Measurements from ENCODE around the gene COL20A1.

The COL20A1 gene

DNA sequence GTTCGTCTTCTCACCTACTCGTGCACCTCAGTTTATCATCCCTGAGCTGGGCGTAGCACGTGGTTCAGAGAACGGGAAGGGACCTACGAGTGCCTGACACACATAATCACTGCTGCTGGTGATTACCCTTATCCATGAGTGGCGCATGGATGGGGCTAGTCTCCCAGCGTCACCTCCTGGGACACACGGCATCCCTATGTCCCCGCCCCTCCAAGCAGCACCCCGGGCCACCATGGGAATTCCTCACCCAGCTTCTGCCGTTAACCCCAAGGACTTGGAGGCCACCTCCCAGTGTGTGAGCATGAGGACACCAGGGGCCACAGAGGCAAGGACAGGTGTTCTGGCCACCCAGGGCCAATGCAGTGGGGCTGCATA, 58.3 kb downstream of the COL20A1 start:
- DNase-seq = no peak

DNA sequence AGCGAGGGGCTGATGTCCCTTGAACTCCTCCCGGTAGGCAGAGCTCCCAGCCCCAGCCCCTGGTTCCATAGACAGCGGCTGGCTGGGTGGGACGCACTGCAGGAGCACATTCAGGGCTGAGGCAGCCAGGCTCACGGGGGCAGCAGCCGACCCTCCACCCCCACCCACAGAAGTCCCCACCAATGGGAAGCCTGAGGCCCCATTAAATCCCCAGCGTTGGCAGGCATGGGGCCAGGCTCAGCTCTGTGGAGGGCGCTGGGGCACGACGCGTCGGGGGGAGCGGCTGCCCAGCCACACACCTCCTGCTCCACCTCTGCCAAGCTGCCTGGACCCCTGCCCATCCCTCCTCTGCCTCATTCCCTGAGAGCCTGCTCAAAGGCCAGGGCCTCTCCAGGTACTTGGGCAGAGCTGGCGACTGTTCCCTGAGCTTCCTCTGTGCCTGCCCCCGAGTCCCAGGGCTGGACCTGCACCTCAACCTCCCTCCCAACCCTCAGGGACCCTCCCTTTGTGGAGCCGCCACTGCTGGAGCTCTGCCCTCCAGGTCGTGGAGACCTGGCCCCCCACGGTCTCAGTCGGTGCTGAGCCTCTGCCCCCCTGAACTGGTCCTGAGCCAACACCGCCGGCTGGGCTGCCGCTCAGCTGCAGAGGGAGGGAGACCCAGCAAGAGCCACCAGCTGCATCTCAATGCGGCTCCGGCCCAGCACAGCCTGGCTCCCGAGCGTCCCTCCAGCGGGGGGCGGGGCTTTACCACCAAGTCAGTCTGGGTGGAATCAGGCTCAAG, 59.0 kb downstream of the COL20A1 start:
- no peak for DNase-seq

DNA sequence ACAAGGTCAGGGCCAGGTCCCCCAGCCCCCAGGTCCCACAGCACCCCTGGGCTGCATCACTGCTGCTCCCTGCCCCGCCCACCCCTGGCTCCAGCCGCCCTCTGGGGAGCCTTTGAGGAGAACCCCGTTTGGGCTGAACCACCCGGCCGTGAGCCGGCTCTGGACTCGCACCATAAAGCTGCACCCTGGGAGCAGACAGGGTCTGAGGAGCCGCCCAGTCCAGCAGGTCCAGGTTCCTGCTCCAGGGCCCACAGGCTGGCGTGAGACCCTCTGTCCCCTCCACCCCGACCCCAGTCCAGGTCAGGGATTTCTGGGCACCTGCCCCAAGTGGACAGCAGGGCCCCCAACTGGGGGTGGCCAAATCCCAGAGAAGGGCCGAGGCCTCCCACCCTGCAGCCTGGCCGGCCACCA, 59.8 kb downstream of the COL20A1 start:
- no peak for DNase-seq

DNA sequence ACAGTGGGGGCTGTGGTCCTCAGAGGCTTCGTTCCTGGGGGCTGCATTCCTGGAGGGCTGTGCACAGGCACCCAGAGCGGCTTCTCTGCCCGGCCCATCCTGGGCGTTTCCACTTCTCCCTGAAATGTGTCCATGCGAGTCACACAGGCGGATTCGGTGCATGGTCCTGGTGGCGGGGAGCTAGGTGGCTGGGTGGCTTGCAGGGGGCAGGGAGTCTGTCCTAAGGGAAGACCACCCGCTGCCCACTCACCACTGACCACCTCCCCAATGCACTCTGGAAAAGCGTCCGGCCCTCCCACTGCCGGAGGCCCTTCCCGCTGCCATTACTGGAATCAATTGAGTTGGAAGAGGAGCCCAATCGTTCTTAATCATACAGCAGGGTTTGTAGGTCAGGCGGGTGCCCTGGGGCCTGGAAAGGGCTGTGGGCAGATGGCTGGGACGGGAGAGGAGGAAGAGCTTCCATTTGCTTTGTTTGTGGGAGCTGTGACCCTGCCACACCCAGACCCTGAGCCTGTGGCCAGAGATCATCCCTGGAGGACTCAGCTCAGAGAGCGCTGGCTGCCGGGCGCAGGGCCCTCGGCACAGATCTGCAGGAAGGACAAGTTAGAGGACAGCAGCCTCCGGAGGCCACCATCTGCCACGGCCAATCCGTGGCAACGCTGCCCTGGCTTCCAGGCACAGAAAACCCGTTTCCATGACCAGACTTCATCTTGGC, 61.8 kb downstream of the COL20A1 start:
- DNase-seq = no peak

DNA sequence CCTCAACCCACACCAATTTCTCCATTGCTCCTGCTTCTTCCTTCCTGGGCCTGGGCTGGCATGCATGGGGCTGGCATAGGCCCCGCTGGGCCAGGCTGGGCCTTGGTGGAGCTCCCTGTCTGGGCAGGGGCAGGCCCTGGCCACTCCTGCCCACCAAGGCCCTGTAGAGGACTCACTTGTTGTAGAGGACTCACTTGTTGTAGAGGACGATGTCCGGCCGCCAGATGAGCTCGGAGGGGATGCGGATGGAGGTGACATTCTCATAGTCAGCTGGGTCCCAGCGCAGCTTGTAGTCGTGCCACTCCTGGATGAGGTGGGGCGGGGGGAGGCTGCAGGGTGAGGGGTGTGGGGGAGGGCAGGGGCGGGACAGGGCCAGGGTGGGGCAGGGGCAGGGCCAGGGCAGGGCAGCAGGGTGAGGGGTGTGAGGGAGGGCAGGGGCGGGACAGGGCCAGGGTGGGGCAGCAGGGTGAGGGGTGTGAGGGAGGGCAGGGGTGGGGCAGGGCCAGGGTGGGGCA, 62.9 kb downstream of the COL20A1 start:
- DNase-seq = no peak

DNA sequence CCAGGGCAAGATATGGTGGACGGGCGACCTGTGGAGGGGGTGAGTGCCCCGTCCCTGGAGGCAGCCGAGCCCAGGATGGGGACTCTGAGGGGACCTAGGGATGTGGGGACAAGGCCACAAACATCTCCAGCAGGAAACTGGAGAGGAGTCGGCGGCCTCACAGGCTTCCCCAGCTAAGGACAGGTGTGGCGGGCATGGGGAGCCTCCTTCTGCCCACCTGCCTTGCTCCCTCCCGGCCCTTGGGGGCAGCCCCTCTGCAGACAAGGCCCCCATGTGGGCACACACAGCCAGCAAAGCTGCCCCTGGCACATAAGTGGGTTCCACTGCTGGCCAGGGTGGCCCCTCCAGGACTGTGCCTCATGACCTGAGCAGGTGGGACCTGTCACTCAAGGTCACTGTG, 63.5 kb downstream of the COL20A1 start:
- DNase-seq = no peak

DNA sequence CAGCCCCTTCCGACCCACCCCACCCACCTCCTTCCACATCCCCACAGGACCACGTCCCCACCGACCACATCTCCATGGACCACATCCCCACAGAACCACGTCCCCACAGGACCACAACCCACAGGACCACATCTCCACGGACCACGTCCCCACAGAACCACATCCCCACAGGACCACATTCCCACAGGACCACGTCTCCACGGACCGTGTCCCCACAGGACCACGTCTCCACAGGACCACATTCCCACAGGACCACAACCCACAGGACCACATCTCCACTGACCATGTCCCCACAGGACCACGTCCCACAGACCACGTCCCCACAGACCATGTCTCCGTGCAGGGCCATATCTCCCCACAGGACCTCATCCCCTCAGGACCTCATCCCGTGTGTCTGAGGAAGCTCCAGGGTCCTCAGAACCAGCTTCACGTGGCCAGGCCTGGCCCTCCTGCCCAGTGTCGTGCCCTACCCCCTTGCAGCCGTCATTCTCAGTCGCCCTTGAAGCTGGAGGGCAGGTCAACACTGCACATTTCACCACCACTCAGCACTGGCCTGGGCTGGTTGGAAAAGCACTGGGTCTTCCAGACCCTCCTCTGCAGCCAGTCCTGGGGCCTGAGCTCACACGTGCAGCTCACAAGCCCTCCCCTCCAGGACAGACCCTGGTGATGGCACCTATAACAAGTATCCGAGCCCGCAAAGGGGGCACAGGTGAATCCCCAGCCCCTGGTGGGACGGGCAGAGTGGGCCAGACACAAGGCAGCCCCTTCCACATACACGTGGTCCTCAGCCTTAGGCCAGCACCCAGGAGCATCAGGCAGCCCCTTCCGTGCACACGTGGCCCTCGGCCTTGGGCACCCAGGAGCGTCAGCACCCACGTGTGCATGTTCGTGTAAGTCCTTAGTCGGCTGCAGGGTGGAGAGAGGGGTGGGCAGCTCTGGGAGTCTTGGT, 64.2 kb downstream of the COL20A1 start:
- DNase-seq = no peak

DNA sequence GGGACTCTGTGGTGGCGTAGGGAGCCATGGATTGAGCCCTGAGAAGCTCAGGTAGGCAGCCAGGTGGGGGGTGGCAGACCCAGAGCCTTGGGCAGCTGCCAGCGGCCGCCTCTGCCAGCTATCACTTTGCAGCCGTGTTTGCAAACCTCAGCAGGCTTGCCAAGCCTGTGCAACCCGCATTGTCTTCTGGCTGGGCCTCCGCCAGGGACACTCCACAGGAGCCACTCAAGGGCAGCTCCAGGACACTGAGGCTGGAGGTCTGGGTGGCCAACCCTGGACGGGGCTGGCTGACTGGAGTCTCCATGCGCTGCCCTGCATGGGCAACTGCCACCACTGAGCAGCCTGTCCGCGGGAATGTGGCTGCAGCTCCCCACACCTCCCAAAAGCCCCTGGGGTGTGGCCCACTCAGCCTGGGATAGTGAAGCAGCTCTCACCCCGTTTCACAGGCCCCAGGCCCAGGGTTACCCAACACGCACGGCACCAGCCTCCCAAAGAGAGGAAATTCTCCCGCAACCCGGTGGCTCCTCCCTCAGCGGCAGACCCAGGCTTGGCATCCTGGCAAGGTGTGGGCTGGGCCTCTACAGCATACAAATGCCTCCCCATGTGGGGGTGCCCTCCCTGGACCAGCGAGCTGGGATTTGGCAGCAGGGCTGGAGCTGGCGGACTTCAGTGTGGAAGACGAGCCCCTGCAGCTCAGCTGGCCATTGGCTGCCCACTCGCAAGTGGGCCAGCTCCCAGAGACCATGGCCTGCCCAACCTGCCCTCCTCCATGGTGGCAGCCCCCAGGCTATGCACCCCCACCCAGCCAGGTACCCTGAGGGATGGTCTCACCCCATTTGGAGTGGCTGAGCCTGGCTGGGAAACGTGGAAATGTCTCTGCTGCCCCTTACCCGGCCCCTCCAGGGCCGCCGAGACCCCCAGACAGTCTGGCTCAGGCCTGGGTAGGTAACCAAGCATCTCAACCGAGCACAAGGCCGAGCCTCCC, 65.2 kb downstream of the COL20A1 start:
- no peak for DNase-seq

DNA sequence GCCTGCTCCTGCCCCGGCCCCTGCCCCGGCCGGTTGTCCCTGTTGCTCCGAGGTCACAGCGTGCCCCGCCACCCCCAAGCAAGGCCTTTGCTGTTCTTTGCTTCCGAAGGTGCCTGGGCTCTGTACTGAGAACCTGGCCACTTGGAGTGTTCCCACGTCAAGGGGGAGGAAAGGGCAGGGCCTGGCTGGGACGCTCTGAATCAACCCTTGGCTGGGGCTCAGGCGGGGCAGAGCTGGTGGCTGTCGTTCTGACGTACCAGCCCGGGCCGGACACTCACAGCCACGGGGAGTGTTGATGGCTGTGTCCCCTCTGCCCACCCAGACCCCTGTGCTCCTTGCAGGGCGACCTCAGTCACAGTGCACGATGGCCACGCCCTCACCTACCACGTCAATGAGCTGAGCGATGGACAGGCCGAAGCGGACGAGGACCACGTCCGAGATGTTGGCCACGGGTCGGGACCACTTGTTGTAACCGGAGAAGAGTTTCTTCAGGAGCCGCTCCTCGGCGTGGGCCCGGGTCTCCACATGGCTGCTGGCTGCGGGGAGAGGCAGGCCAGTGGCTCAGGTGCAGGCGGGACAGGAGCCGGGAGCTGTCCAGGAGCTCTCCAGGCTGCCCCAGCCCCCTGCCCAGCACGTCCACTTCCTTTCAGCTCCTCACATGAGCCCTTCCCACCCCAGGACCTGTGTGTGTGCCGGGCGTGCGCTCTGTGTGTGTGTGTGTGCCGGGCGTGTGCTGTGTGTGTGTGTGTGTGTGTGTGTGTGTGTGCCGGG, 66.4 kb downstream of the COL20A1 start:
- DNase-seq = no peak

DNA sequence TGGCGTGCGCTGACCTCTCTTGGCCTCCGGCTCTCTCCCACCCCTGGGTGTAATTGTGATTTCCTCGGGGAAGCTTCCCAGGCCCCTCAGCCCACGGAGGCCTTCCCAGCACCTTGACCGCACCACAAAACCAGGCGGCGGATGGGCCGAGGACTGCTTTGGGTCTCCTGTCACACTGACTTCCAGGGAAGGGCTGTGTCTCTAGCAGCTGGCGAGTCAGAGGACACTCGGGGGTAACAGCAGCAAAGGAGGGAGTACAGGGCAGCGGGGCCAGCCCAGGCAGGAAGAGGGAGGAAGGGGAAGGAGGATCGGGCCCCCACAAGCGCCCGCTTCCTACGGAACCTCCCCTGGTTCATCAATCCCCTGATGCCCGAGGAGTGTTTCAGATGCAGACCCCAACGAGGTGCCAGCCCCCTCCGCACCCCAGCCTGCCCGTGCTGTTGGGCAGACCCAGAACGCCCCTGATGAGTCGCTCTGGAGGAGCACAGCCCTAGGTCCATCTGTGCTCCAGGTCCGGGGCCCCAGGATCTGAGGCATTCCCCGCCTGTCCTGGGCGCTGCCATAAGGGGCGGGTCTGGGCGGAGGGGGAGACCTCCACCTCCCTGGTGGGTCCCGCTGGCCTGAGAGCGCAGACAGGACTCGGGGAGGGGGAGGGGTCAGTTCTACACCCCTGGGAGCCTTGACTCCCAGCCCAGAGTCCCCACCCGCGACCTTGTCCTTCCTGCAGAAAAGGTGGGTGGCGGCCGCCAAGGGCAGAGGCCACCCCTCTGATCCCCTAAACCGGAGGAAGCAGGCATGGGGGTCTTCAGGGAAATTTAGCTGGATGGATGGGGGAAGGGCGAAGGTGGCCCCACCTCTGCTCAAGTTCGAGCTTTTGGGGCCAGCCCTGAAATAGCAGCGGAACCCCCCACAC, 67.2 kb downstream of the COL20A1 start:
- DNase-seq = no peak

DNA sequence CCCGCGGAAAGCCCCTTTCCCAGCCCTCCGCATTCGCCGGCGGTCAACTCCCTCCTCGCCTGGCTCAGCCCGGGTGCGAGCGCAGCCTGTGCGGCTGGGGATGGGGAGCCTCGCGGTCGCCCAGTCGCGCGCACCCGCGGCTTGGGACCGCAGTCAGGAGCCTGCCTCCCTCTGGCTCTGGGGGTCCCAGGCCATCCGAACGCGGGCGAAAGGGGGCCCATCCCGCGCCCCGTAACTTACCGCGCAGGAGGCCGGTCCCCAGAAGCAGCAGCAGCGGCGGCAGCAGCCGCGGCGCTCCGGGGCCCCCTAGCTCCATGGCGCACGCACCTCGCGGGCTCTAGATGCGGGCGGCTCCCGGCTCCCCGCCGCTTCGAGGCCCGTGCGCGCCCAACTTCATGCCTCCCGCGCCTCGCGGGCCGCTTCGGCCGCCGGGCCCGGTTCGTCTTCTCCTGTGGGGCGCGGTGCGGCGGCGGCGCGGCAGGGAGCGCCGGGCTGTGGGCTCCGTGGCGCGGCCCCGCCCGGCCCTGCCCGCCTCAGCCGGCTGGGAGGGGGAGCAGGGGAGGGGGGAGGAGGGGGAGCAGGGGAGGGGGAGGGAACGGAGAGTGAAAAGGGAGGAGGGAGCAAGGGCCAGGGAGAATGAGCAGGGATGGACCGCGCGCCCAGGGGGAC, 68.0 kb downstream of the COL20A1 start, which contains the start of gene CHRNA4:
Gene CHRNA4, minus strand, starts transcription at position 500 of the 669 bp plus-strand sequence. Its CDS starts 184 bp downstream, at position 316.
- no peak for DNase-seq

DNA sequence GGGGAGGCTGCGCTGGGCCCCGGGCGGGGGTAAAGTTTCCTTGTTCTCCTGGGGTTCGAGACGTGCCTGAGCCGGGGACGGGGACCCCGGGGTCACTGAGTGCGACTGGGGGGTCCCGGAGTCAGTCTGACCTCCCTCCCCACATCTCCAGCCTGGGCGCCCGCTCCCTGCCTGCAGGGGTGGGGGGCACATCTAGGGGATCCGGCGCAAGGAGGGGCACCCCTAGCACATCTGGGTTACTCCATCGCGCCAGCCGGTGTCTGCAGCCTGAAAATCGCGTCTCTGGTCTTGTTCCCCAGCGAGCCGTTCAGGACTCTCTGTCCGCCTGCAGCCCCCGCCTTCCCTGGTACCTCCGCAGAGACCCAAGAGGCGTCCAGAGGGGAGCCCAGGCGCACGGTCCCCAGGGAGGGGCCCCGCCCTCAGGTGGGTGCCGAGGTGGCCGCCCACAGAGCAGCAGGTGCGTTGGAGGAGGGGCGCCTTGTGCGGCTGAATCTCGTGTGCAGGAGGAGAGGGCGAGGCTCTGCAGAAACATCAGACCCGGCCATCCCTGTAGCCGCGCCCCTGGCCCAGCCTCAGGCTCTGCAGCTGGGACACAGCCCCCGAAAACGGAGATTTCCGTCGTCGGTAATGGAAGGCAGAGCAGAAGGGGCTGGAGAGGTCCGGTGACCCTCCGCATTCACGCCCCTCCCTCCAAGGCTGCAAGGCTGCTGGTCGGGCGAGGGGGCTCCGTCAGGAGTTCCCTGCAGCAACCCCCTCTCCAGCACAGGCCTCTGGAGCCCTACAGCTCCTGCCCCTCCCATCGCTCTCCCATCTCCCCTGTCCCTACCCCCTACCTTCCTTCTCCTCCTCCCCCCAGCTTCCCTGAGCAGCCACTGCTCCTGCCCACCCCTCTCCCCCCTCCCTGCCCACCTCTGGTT, 68.8 kb downstream of the COL20A1 start:
- no peak for DNase-seq

DNA sequence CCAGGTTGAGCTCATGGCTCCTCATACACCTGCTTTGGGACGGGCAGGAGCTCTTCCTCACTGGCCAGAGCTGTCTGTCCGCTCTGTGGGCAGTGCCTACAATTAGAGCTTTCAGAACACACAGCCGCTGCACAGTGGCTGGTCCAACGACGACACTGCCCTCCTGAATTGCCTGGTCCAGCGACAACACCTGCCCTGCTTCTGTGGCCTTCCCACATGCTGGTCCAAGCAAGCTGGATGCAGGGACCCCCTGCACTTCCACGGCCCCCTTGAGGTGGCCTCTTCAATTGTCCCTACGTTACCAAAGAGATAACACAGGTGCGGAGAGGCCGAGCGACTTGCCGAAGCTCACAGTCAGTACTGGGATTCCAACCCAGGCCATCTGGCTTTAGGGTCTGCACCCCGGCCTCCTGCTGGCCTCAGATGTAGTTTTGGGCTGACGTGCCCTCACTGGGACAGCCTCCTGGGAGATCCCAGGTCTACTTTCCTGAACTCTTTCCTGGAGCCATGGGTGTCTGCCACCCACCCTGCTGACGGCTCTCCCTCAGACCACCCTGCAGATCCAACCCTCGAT, 69.5 kb downstream of the COL20A1 start:
- no peak for DNase-seq

DNA sequence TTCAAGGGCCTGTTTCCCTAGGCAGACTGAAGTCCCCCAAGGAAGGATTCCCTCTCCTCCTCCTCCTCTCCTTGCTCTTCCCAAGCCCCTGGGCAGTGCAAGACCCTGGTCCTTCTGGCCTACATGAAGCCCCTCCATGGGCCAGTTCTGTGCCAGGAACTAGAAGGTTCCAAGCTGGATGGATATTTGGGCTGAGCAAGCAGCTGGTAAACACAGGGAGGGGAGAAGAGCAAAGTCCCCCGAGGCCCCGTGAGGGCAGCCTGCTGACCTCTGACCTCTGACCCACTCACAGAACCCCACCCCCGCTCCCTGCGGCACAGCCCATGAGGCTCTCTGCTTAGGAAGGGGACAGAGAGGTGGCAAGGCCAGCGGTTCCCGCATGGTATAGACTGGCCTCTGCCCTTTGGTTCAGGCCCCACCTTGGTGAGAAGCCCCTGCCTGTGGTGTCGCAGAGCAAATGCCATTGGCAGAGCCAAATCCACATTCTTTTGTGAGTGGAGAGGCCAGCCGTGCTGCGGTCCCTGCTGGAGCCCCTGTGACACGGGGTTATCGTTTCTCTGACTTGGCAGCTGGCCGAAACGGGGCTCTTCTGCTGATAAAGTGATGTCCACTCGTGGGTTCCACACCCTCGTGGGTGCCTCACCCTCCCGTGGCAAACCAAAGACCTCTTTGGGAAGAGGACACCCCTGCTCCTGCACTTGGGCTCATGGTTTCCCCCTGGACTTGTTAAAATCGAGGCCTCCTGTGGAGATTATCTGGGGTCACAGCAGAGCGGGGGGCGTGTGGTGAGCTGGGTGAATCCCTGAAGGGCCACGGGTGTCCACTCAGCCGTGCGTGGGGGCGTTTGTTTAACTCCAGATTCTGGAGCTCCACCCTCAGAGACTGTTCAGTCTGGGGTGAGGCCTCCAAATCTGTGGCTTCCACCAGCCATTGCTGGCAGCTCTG, 70.3 kb downstream of the COL20A1 start:
- no peak for DNase-seq

DNA sequence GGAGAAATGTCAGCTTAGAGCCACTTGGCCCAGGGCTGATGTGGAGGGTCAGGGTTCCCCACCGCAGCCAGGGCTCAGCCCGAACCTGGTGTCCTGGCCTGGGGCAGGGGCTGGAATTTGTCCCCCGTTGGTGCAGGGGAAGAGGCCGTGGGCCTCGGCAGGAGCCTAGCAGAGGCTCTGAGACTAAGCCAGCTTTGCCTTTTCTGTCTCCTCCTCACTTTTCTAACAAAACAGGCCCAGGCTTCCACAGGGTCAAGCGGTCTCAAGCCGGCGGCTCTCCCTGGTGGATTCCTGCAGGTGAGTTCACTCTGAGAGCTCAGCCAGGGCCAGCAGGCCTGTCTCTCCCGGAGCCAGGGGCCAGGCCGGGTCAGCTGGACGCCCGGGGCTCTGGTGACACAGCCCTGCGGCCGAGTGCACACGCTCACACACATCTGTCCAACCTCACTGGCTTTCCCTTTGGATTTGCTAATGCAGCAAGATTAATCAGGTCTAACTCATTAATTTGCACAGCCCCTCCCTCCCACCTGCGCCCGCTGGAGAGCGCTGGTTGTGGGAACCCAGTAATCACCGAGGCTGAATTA, 71.1 kb downstream of the COL20A1 start:
- no peak for DNase-seq
